Measurements from ENCODE around the gene SH2D3A. TPM values are rescaled to one million over a fixed set of nuclear protein-coding genes. Genes with fewer than 3 reads are reported as not detected.

The SH2D3A gene
- total and polyA plus RNA-seq, 2 of the 4 experiments (the other 2 are of a cell fraction), result under 0.01 to 0.09 TPM

GRCh38 chr19:6740589-6741343, 26.5 kb downstream of the SH2D3A start:
- in situ Hi-C loops (cut with MboI; ENCODE audit: low sequenced_read_pairs), result no loop called here

More at GRCh38 chr19:6740589-6741343, 26.5 kb downstream of the SH2D3A start:
- peak overlapping the region; percentile 99 for H2AK9ac ChIP-seq (replicated peaks; ENCODE audit: low read depth, low read length, poor library complexity)
- peak overlapping the region; percentile 52 for H4K91ac ChIP-seq (ENCODE audit: insufficient read depth, low read depth, low read length)
- H3K27me3 ChIP-seq (ENCODE audit: control insufficient read depth, insufficient read depth, low read length), result no peaks in the 10 kb centered on the region
- dilution Hi-C loops (cut with HindIII; ENCODE audit: low sequenced_read_pairs, unreplicated experiment) (no loop called here), intact Hi-C loops (cut with micrococcal nuclease) (no loop called here)
- peaks cover 9 to 61% of the 10 kb centered on the region in 2 experiments for H3K79me1 ChIP-seq (ENCODE audit: low read depth in 1 of 2, low read length in 2 of 2)
- peak overlapping the region; percentile 82 for H2AK5ac ChIP-seq (ENCODE audit: low read depth, low read length)
- peaks cover 7% of the 10 kb centered on the region; the same call in 1 of the 2 replicates for H3K9me1 ChIP-seq (ENCODE audit: insufficient read depth, low read length)
- H4K8ac ChIP-seq (ENCODE audit: low read depth in 2 of 2, low read length in 2 of 2), result peak overlapping the region in 1 of 2 experiments; percentile 71; a peak in 1 of 4 replicates
- peaks cover 19% of the 10 kb centered on the region for H3K36me3 ChIP-seq (ENCODE audit: control insufficient read depth, insufficient read depth, low read length)
- WGBS, 2 experiments (ENCODE audit: extremely low coverage in 2 of 2, insufficient read length in 1 of 2), result 0% methylated on average over 2 of the region's 46 CpGs; no CpG with 5 or more reads in 1 of the 2 experiments
- H3K4me2 ChIP-seq (ENCODE audit: low read depth, low read length), result peak overlapping the region; percentile 89
- ATAC-seq (ENCODE audit: low read depth), result no peak
- peak overlapping the region; percentile 48 for H3K18ac ChIP-seq (ENCODE audit: low read depth, low read length)
- peak overlapping the region; percentile 93 for H3K4me3 ChIP-seq (ENCODE audit: insufficient read depth, low read depth, low read length)
- peak overlapping the region; percentile 87 for H3K27ac ChIP-seq (ENCODE audit: insufficient read depth, low read length)
- TF ChIP-seq FOS (IDR thresholded peaks at IDR 0.05; ENCODE audit: low read depth, low read length) (no peak), CHD1 (IDR thresholded peaks at IDR 0.05; ENCODE audit: low read depth, low read length) (no peak), MXI1 (IDR thresholded peaks at IDR 0.05; ENCODE audit: borderline replicate concordance, low read depth, low read length) (0 out of 2 replicates have a peak, but pooled peaks have one; percentile 8), ELK1 (IDR thresholded peaks at IDR 0.05; ENCODE audit: borderline replicate concordance, low read depth, low read length) (no peak), MAZ (IDR thresholded peaks at IDR 0.05; ENCODE audit: borderline replicate concordance, low read depth, low read length) (peak; percentile 44; the same call in 1 of the 2 replicates), MAFK (IDR thresholded peaks at IDR 0.05; ENCODE audit: low read depth, low read length) (no peak), CEBPB (IDR thresholded peaks at IDR 0.05; ENCODE audit: low read depth, low read length) (no peak)
- peak overlapping the region; percentile 84 for H3K4ac ChIP-seq (ENCODE audit: low read depth, low read length)
- no peaks in the 10 kb centered on the region for H3K9me3 ChIP-seq (ENCODE audit: control insufficient read depth, insufficient read depth, low read length)
- no TSS peak for BruUV-seq (replicated peaks)
- H3K23ac ChIP-seq (ENCODE audit: low read depth, low read length), result peak overlapping the region; percentile 69; the same call in 1 of the 2 replicates
- peak overlapping the region; percentile 82 for H3K9ac ChIP-seq (ENCODE audit: low read depth, low read length)
- H2BK15ac ChIP-seq (ENCODE audit: low read depth, low read length), result 0 out of 3 replicates have a peak overlapping the region, but pooled peaks have one; percentile 10
- peak overlapping the region; percentile 73 for H3K14ac ChIP-seq (replicated peaks; ENCODE audit: low read depth, low read length)
- H4K5ac ChIP-seq (ENCODE audit: low read depth, low read length), result peak overlapping the region; percentile 32; the same call in 1 of the 2 replicates
- no peak overlapping the region for H2BK20ac ChIP-seq (ENCODE audit: low read depth, low read length)
- peaks cover 39% of the 10 kb centered on the region for H3K4me1 ChIP-seq (ENCODE audit: control insufficient read depth, insufficient read depth, low read length)
- DNase-seq, result peak; percentile 19
- peak overlapping the region; percentile 71 for H2BK5ac ChIP-seq (ENCODE audit: low read depth, low read length, poor library complexity, severe bottlenecking)
- H3K56ac ChIP-seq (ENCODE audit: extremely low read depth, insufficient read depth, low read length), result peak overlapping the region; percentile 69
- CTCF ChIA-PET, result no interaction called here
- H4K20me1 ChIP-seq (ENCODE audit: insufficient read depth, low read length), result 0 out of 2 replicates have a peak, but pooled peaks cover 4% of the 10 kb centered on the region
- POLR2A ChIA-PET (ENCODE audit: unreplicated experiment), result no interaction called here
- no peak overlapping the region for H2BK120ac ChIP-seq (ENCODE audit: low read depth, low read length)
- H2AFZ ChIP-seq (replicated peaks; ENCODE audit: low read length, poor library complexity), result peak overlapping the region; percentile 90

All from IMR-90 (cell line).